Fibroblast of lung (primary cell): ENCODE data around the gene ABHD16A. TPM values are rescaled to one million over a fixed set of nuclear protein-coding genes. Genes with fewer than 3 reads are reported as not detected.

ENCODE experiments used
- DNase-seq, 2 donors: peaks; one replicate each; pipeline versions ENCODE4 v3.0.0 to v3.0.0-alpha.2; 2010; ENCODE audit warnings: low read depth in 2 of 2
- H2AFZ ChIP-seq: 2 replicates; pipeline ENCODE4 v1.5.1; 2012; ENCODE audit warnings: low read length, control low read depth, inconsistent platforms
- H3K27ac ChIP-seq: 2 replicates; pipeline ENCODE4 v1.5.1; 2011; ENCODE audit warnings: low read length, control low read depth; ENCODE audit not compliant: insufficient read depth
- H3K27me3 ChIP-seq: 2 replicates; pipeline ENCODE4 v1.5.1; 2011; ENCODE audit warnings: mild to moderate bottlenecking, low read length; ENCODE audit not compliant: control insufficient read depth, insufficient read depth
- H3K36me3 ChIP-seq: 2 replicates; pipeline ENCODE4 v1.5.1; 2011; ENCODE audit warnings: low read length; ENCODE audit not compliant: control insufficient read depth, insufficient read depth
- H3K4me1 ChIP-seq: 2 replicates; pipeline ENCODE4 v1.5.1; 2011; ENCODE audit warnings: low read length; ENCODE audit not compliant: control insufficient read depth, insufficient read depth; ENCODE audit errors: extremely low read depth
- H3K4me2 ChIP-seq: 2 replicates; pipeline ENCODE4 v1.5.1; 2011; ENCODE audit warnings: low read length, control low read depth; ENCODE audit not compliant: insufficient read depth; ENCODE audit errors: extremely low read depth
- H3K4me3 ChIP-seq, 4 experiments: fragments of 200-600 bp in 1 of 4; sonication (generic) in 1 of 4; replicated peaks in 1 of 4; 2 replicates each; pipeline ENCODE4 v1.5.1; 2011 to 2016; ENCODE audit warnings: low read length in 4 of 4, low read depth in 3 of 4, mild to moderate bottlenecking in 3 of 4, control low read depth in 2 of 4, inconsistent platforms in 1 of 4, mixed read lengths in 1 of 4; ENCODE audit not compliant: insufficient read depth in 1 of 4; ENCODE audit errors: control extremely low read depth in 1 of 4
- H3K79me2 ChIP-seq: 2 replicates; pipeline ENCODE4 v1.5.1; 2012; ENCODE audit warnings: mild to moderate bottlenecking, low read length, inconsistent platforms; ENCODE audit not compliant: control insufficient read depth, insufficient read depth
- H3K9ac ChIP-seq: 2 replicates; pipeline ENCODE4 v1.5.1; 2011; ENCODE audit warnings: mild to moderate bottlenecking, low read length, control low read depth; ENCODE audit not compliant: insufficient read depth
- H3K9me3 ChIP-seq: 2 replicates; pipeline ENCODE4 v1.5.1; 2012; ENCODE audit warnings: low read depth, low read length; ENCODE audit not compliant: control insufficient read depth, insufficient read depth
- H4K20me1 ChIP-seq: 2 replicates; pipeline ENCODE4 v1.5.1; 2011; ENCODE audit warnings: low read length; ENCODE audit not compliant: control insufficient read depth, insufficient read depth; ENCODE audit errors: extremely low read depth
- CTCF ChIP-seq, 2 donors: IDR thresholded peaks in 1 of 2; conservative IDR thresholded peaks in 1 of 2; 1 replicate in 1 of 2; 2 replicates in 1 of 2; pipeline ENCODE4 v1.5.1; 2011 to 2012; ENCODE audit warnings: low read length in 2 of 2, control low read depth in 1 of 2, inconsistent platforms in 1 of 2, low read depth in 1 of 2, mild to moderate bottlenecking in 1 of 2
- EZH2 ChIP-seq: IDR thresholded peaks from 2 replicates; pipeline ENCODE4 v1.5.1; 2012; ENCODE audit warnings: low read length, control low read depth, mild to moderate bottlenecking; ENCODE audit errors: missing control alignments
- polyA plus RNA-seq, 2 donors: library from polyadenylated mRNA; depleted of rRNA in 1 of 2; stranded (reverse) in 1 of 2; unstranded in 1 of 2; fragments of >200 nt; gene quantifications; 2 replicates each; pipeline ENCODE4 v1.2.1, GENCODE V29; 2011 to 2012; ENCODE audit warnings: missing spikeins in 1 of 2
- total RNA-seq: library from RNA; depleted of rRNA; stranded (reverse); fragments of >200 nt; gene quantifications from 2 replicates; pipeline ENCODE4 v1.2.1, GENCODE V29; 2014

The ABHD16A gene
- total and polyA plus RNA-seq, 2 donors (not counting 1 experiment from before 2014, with no cell fraction given), result 25.1 to 72.0 TPM

DNA sequence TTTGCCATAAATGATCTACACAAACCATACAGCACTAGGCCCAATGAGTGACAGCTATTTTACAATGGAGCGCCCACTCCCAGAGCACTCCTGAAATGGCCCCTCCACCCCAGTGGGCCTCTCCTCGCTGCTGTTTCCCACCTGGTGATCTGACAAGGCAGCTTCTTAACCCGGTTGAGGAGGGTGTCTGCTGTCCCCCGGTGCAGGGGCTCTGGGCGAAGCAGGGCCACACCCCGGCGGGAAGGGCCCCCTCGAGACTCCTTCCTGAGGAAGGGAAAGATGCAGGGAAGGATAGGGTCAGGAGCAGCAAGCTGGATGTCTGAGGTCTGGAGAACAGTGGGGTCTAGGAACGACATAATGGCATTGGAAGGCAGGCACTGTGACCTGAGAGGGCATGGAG lies 10.2 kb downstream of the ABHD16A start:
- H2AFZ ChIP-seq, result no peak overlapping the region
- H3K36me3 ChIP-seq, result peaks cover 27% of the 10 kb centered on the region
- H3K4me2 ChIP-seq, result no peak overlapping the region
- TF ChIP-seq EZH2 (no peak), CTCF (conservative IDR thresholded peaks at IDR 0.05 in 1 of 2, IDR thresholded peaks at IDR 0.05 in 1 of 2; ENCODE audit: low read depth in 1 of 2, low read length in 2 of 2) (no peak)
- H3K4me3 ChIP-seq, result no peak overlapping the region
- H3K79me2 ChIP-seq, result no peaks in the 10 kb centered on the region
- no peak overlapping the region for H3K27ac ChIP-seq
- no peaks in the 10 kb centered on the region for H3K4me1 ChIP-seq
- DNase-seq, result no peak
- H3K27me3 ChIP-seq, result no peaks in the 10 kb centered on the region
- H3K9me3 ChIP-seq, result no peaks in the 10 kb centered on the region
- no peaks in the 10 kb centered on the region for H4K20me1 ChIP-seq
- no peak overlapping the region for H3K9ac ChIP-seq

DNA sequence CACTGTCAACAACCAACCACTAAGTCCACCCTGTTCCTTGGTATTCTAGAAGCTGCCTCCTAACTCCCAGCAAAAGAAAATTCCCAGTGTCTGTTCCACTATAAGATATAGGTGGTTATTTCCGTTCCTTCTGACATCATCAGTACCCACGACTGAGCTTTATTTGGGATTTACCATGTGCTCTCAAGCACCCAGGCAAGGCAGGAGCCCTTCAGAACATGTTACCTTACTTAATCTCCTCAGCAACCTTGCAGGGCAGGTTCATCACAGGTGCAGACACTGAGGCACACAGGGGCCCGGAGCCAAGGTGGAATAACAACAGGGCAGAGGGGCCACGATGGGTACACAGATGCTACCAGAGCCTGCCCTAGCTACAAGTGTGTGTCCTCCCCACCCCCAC lies 10.8 kb downstream of the ABHD16A start:
- Histone ChIP-seq H3K4me3 (no peak overlapping the region), H3K27me3 (no peaks in the 10 kb centered on the region), H3K79me2 (no peaks in the 10 kb centered on the region), H3K9me3 (no peaks in the 10 kb centered on the region), H2AFZ (no peak overlapping the region), H3K36me3 (peaks cover 31% of the 10 kb centered on the region), H3K9ac (no peak overlapping the region), H3K4me1 (no peaks in the 10 kb centered on the region), H3K4me2 (no peak overlapping the region), H3K27ac (no peak overlapping the region), H4K20me1 (no peaks in the 10 kb centered on the region)
- TF ChIP-seq EZH2 (no peak), CTCF (conservative IDR thresholded peaks at IDR 0.05 in 1 of 2, IDR thresholded peaks at IDR 0.05 in 1 of 2; ENCODE audit: low read depth in 1 of 2, low read length in 2 of 2) (no peak)
- DNase-seq, result no peak

DNA sequence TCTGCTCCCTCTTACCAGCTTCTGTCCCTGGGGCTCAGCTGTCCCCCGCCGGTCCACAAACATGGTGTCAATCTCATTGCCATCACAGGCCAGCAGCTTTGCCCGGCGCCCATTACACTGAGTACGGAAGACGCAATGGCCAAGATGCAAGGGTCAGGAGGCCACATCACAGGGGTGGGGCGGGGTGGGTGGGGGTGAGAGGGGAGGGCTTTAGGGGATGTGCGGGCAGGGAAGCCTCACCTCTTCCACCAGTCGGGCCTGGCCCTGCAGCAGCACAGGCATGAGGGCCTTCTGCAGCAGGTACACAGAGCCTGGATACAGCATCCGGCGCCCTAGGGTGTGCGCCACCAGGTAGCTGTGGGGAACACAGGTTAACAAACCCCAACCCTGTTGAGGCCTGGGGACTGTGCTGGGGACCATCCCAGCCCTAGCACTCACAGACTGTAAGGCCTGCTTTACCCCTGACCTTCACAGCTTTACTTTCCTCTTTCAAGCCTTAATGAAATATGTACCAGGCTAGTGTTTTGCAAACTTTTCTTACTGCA lies 11.5 kb downstream of the ABHD16A start:
- TF ChIP-seq EZH2 (no peak), CTCF (conservative IDR thresholded peaks at IDR 0.05 in 1 of 2, IDR thresholded peaks at IDR 0.05 in 1 of 2; ENCODE audit: low read depth in 1 of 2, low read length in 2 of 2) (no peak)
- H3K27ac ChIP-seq, result no peak overlapping the region
- H3K79me2 ChIP-seq, result no peaks in the 10 kb centered on the region
- H3K4me2 ChIP-seq, result no peak overlapping the region
- H2AFZ ChIP-seq, result no peak overlapping the region
- H3K9ac ChIP-seq, result no peak overlapping the region
- no peaks in the 10 kb centered on the region for H3K9me3 ChIP-seq
- no peaks in the 10 kb centered on the region for H3K4me1 ChIP-seq
- H3K27me3 ChIP-seq, result no peaks in the 10 kb centered on the region
- H4K20me1 ChIP-seq, result no peaks in the 10 kb centered on the region
- no peak overlapping the region for H3K4me3 ChIP-seq
- H3K36me3 ChIP-seq, result peaks cover 31% of the 10 kb centered on the region
- DNase-seq, result no peak
